BJ (cell line): ENCODE measurements around the gene OR8G1. TPM values are rescaled to one million over a fixed set of nuclear protein-coding genes. Genes with fewer than 3 reads are reported as not detected.

Source experiments
- CTCF ChIA-PET: fragments of 350-600 bp; formaldehyde crosslinking; extraction: SDS; loops from one replicate; lab custom pipeline; 2021; ENCODE audit warnings: antibody characterized with exemption, inconsistent platforms; lab: Yijun Ruan, JAX
- POLR2A ChIA-PET: fragments of 300-600 bp; sonication (Branson Sonifier 250); formaldehyde crosslinking; extraction: SDS; loops from one replicate; lab custom pipeline; 2021; ENCODE audit warnings: antibody characterized with exemption; lab: Charles Lee
- DNase-seq: peaks from one replicate; pipeline ENCODE4 v3.0.0-alpha.2; 2011; ENCODE audit warnings: low read depth
- H3K27me3 ChIP-seq: 2 replicates; pipeline ENCODE4 v1.6.0; 2011; ENCODE audit warnings: low read length; ENCODE audit not compliant: control insufficient read depth, insufficient read depth
- H3K36me3 ChIP-seq: 2 replicates; pipeline ENCODE4 v1.5.1; 2011; ENCODE audit warnings: low read length; ENCODE audit not compliant: control insufficient read depth, insufficient read depth
- H3K4me3 ChIP-seq: 2 replicates; pipeline ENCODE4 v1.5.1; 2011; ENCODE audit warnings: low read depth, mild to moderate bottlenecking, control low read depth, low read length
- polyA plus RNA-seq: library from polyadenylated mRNA; depleted of rRNA; stranded (reverse); fragments of >200 nt; gene quantifications from 2 replicates; pipeline ENCODE4 v1.2.3, GENCODE V29; 2011
- TF ChIP-seq, protein P1 (sequence below): IDR thresholded peaks from 2 replicates; pipeline ENCODE4 v1.5.1; 2011; ENCODE audit warnings: low read depth, mild to moderate bottlenecking, control low read depth, inconsistent platforms, low read length, moderate library complexity; ENCODE audit not compliant: insufficient read depth

Gene OR8G1
- polyA plus RNA-seq, 1 experiment = not detected

DNA sequence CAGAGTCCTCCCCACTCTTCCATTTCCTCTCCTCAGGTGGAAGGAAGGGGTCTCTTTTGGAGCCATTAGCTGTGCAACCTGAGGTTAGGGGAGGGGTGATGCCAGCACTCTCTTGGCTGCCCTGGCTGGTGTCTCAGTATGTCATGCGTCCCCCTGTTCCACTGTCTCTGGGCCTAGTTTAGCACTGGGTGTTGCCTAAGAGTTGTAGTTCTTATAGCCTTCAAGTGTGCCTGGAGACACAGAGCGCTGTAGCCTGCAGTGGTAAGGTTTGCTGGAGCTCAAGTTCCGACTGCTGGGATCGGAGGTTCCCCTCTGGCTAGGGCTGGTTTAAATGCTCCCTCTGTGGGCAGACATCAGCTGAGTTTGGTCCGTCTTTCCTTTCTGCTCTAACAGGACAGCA lies 36.9 kb upstream of the OR8G1 start:
- no peaks in the 10 kb centered on the region for H3K27me3 ChIP-seq
- ChIA-PET POLR2A (no interaction called here), CTCF (interaction anchor here (1.9 kb wide), 1 partner anchor 9 kb away, joined by 5 read pairs; no protein-coding TSS in a partner anchor)
- H3K4me3 ChIP-seq = no peak overlapping the region
- DNase-seq = no peak
- TF ChIP-seq, protein P1, sequence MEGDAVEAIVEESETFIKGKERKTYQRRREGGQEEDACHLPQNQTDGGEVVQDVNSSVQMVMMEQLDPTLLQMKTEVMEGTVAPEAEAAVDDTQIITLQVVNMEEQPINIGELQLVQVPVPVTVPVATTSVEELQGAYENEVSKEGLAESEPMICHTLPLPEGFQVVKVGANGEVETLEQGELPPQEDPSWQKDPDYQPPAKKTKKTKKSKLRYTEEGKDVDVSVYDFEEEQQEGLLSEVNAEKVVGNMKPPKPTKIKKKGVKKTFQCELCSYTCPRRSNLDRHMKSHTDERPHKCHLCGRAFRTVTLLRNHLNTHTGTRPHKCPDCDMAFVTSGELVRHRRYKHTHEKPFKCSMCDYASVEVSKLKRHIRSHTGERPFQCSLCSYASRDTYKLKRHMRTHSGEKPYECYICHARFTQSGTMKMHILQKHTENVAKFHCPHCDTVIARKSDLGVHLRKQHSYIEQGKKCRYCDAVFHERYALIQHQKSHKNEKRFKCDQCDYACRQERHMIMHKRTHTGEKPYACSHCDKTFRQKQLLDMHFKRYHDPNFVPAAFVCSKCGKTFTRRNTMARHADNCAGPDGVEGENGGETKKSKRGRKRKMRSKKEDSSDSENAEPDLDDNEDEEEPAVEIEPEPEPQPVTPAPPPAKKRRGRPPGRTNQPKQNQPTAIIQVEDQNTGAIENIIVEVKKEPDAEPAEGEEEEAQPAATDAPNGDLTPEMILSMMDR = no peak
- H3K36me3 ChIP-seq = no peaks in the 10 kb centered on the region

DNA sequence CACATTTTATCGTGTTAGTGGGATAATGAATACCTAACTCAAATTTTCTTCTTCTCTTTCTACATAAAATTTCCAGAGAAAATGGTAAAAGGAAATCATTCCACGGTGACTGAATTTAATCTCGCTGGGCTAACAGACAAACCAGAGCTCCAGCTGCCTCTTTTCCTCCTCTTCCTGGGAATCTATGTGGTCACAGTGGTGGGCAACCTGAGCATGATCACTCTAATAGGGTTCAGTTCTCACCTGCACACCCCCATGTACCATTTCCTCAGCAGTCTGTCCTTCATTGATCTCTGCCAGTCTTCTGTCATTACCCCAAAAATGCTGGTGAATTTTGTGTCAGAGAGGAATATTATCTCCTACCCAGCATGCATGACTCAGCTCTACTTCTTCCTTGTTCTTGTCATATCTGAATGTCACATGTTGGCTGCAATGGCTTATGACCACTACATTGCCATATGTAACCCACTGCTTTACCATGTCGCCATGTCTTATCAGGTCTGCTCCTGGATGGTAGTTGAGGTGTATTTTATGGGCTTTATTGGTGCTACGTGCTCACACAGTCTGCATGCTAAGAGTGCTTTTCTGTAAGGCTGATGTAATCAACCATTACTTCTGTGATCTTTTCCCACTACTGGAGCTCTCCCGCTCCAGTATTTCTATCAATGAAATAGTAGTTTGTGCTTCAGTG lies 33.6 kb upstream of the OR8G1 start:
- TF ChIP-seq, protein P1 = no peak
- no peak for DNase-seq
- no peaks in the 10 kb centered on the region for H3K27me3 ChIP-seq
- CTCF ChIA-PET = interaction anchor here (0.7 to 1.2 kb wide), 4 partner anchors 13 to 138 kb away, joined by 3 read pairs; no protein-coding TSS in a partner anchor
- H3K4me3 ChIP-seq = no peak overlapping the region
- no peaks in the 10 kb centered on the region for H3K36me3 ChIP-seq
- POLR2A ChIA-PET = no interaction called here

DNA sequence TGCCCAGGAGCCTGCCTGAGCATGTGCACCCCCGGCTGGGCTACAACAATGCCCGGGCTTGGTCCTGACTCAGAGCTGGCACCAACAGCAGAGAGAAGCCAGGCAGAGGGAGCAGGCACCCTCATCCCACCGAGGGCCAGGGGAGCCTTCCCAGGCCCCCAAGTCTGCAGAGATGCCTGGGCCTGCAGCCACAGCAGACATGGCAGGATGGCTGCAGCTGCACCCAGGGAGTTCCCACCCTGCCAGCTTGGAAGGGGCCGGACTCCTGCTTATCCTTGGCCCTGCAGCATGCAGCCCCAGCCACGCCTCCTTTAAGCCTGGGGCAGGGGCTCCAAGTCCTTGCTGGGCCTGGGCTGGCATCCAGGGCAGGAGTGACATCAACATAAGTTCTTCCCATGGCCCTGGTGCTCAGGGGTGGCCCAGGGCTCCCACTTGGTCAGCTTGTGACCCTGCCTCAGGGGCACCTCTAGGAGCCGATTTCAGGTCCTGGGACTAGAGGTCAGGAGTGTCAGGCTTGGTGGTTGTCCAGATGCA lies 31.0 kb upstream of the OR8G1 start:
- H3K4me3 ChIP-seq = no peak overlapping the region
- CTCF ChIA-PET = interaction anchor here (1.1 to 1.2 kb wide), 2 partner anchors 11 to 140 kb away, joined by 3 read pairs; no protein-coding TSS in a partner anchor
- no peaks in the 10 kb centered on the region for H3K27me3 ChIP-seq
- H3K36me3 ChIP-seq = no peaks in the 10 kb centered on the region
- TF ChIP-seq, protein P1 = no peak
- DNase-seq = no peak
- POLR2A ChIA-PET = no interaction called here

DNA sequence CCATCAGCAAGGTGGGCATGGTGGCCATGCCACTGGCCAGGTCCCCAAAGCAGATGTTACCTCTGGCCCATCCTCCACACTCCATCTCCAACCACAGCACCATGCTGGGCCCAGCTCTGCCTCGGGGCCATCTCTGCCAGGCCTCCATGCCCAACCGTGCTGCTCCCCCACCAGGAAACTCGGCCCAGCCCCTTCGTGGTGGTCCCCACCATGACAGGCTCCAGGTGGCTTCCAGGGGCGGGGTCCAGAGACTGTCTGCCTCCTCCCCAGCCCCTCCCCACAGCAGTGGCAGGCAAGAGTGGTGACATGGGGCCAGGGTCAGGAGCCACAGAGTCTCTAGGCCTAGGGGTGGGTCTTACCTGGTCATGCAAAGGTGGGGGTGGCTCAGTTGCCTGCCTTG lies 30.5 kb upstream of the OR8G1 start:
- Histone ChIP-seq H3K4me3 (no peak overlapping the region), H3K36me3 (no peaks in the 10 kb centered on the region), H3K27me3 (no peaks in the 10 kb centered on the region)
- DNase-seq = no peak
- CTCF ChIA-PET = no interaction called here
- TF ChIP-seq, protein P1 = no peak
- POLR2A ChIA-PET = no interaction called here

DNA sequence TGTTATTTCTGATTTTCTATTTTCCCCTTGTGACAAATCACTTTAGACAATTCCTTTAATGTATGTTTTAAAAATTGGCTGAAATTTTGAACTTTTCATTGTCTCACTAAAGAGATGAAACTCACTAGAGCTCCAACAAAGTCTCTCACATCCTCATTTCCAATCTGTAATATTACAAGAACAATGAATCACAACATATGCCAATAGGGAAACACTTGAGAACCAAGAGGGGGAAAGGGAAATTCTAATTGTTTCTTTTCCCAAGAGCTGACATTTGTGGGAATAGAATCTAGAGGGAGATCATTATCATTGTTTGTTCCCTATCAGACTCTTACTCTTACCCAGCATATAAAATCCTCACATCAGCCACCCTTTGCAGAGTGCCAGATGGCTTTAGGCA lies 29.6 kb upstream of the OR8G1 start:
- H3K4me3 ChIP-seq = no peak overlapping the region
- CTCF ChIA-PET = no interaction called here
- no peaks in the 10 kb centered on the region for H3K36me3 ChIP-seq
- TF ChIP-seq, protein P1 = no peak
- H3K27me3 ChIP-seq = no peaks in the 10 kb centered on the region
- DNase-seq = no peak
- POLR2A ChIA-PET = no interaction called here
